K562 (cell line): ENCODE data around the gene C2orf69. TPM values are rescaled to one million over a fixed set of nuclear protein-coding genes. Genes with fewer than 3 reads are reported as not detected.

Experiments used
- BCL6 ChIP-seq: fragments of 250-450 bp; sonication (Bioruptor Pico); IDR thresholded peaks from 2 replicates; pipeline ENCODE4 v1.4.0; 2020
- ETS2 ChIP-seq: IDR thresholded peaks from 2 replicates; pipeline ENCODE4 v1.6.1; 2016; ENCODE audit warnings: borderline replicate concordance, missing genetic modification characterization, mild to moderate bottlenecking, moderate library complexity, missing compliant biosample characterization; ENCODE audit not compliant: poor library complexity, severe bottlenecking
- FOXK1 ChIP-seq: sonication (generic); formaldehyde crosslinking; IDR thresholded peaks from 2 replicates; pipeline ENCODE4 v1.8.0; 2022; ENCODE audit warnings: missing genetic modification reagents, mild to moderate bottlenecking, borderline replicate concordance
- PCBP2 ChIP-seq: fragments of 200-400 bp; formaldehyde crosslinking; IDR thresholded peaks from 2 replicates; pipeline ENCODE4 v1.6.1; 2018; ENCODE audit warnings: low read length, low read depth, mild to moderate bottlenecking, moderate library complexity; ENCODE audit not compliant: poor library complexity, severe bottlenecking
- RAD51 ChIP-seq: fragments of 450-650 bp; IDR thresholded peaks from 2 replicates; pipeline ENCODE4 v1.7.1; 2016; ENCODE audit warnings: low read depth, mild to moderate bottlenecking, borderline replicate concordance
- RBM34 ChIP-seq: fragments of 200-400 bp; formaldehyde crosslinking; IDR thresholded peaks from 2 replicates; pipeline ENCODE4 v1.6.1; 2018; ENCODE audit warnings: low read length, borderline replicate concordance; ENCODE audit not compliant: insufficient read depth
- TAF9B ChIP-seq: fragments of 450-650 bp; IDR thresholded peaks from 2 replicates; pipeline ENCODE4 v1.6.1; 2018; ENCODE audit warnings: mild to moderate bottlenecking; ENCODE audit not compliant: partially characterized antibody
- TBP ChIP-seq: optimal IDR thresholded peaks from 2 replicates; pipeline ENCODE3; 2011; ENCODE audit warnings: low read depth, low read length, improper control_type of control experiment
- YY1 ChIP-seq, 3 experiments: IDR thresholded peaks; 2 replicates each; pipeline ENCODE4 v1.6.1; 2011; ENCODE audit warnings: low read length in 2 of 3, mild to moderate bottlenecking in 2 of 3, moderate library complexity in 2 of 3, borderline replicate concordance in 1 of 3, control low read depth in 1 of 3, low read depth in 1 of 3; ENCODE audit not compliant: insufficient read depth in 3 of 3, insufficient replicate concordance in 2 of 3, control insufficient read depth in 1 of 3, insufficient read length in 1 of 3; ENCODE audit errors: extremely low read depth in 1 of 3
- ZFP1 ChIP-seq: fragments of 450-650 bp; formaldehyde crosslinking; IDR thresholded peaks from 2 replicates; pipeline ENCODE4 v1.4.0; 2020; ENCODE audit warnings: mild to moderate bottlenecking, mixed read lengths
- ZFX ChIP-seq: sonication (generic); formaldehyde crosslinking; IDR thresholded peaks from 2 replicates; pipeline ENCODE4 v1.8.0; 2022; ENCODE audit warnings: mild to moderate bottlenecking, missing genetic modification reagents, moderate library complexity
- ZZZ3 ChIP-seq: fragments of 450-650 bp; IDR thresholded peaks from 2 replicates; pipeline ENCODE4 v1.6.1; 2016; ENCODE audit warnings: antibody characterized with exemption, mild to moderate bottlenecking, moderate library complexity
- polyA plus RNA-seq, 8 experiments: library from polyadenylated mRNA; depleted of rRNA in 4 of 8; stranded (reverse) in 5 of 8; unstranded in 3 of 8; fragments of >200 nt; fragmentation: Nextera tagmentation in 2 of 8; fragmentation: Illumina TruSeq in 1 of 8; extraction: Ambion mirVana in 2 of 8; extraction: Trizol in 1 of 8; gene quantifications; 2 replicates each; pipeline versions ENCODE4 v1.2.1 to v1.2.3, GENCODE V29; 2011 to 2014; ENCODE audit warnings: inconsistent platforms in 1 of 8, missing spikeins in 1 of 8
- total RNA-seq, 7 experiments: library from RNA; depleted of rRNA in 6 of 7; stranded (reverse); fragments of >200 nt in 6 of 7; fragmentation: Illumina TruSeq in 2 of 7; extraction: Trizol in 2 of 7; gene quantifications; 2 replicates each; pipeline versions ENCODE4 v1.2.1 to v1.2.3, GENCODE V29; 2011 to 2021; ENCODE audit warnings: low replicate concordance in 1 of 7
- TF ChIP-seq, protein P1 (sequence below): fragments of 150-350 bp; IDR thresholded peaks from 2 replicates; pipeline ENCODE4 v1.6.1; 2014; ENCODE audit warnings: low read depth, mild to moderate bottlenecking, low read length, borderline replicate concordance
- TF ChIP-seq, protein P2 (sequence below): fragments of 450-650 bp; IDR thresholded peaks from 2 replicates; pipeline ENCODE4 v1.6.1; 2017; ENCODE audit warnings: mild to moderate bottlenecking, moderate library complexity
- TF ChIP-seq, protein P3 (sequence below): fragments of 250-450 bp; sonication (Bioruptor Pico); IDR thresholded peaks from 2 replicates; pipeline ENCODE4 v1.4.0; 2020; ENCODE audit warnings: mild to moderate bottlenecking, moderate library complexity, borderline replicate concordance
- TF ChIP-seq, protein P4 (sequence below): fragments of 450-650 bp; formaldehyde crosslinking; conservative IDR thresholded peaks from 2 replicates; pipeline ENCODE4 v1.4.0; 2022; ENCODE audit warnings: mild to moderate bottlenecking, missing genetic modification characterization

Gene C2orf69
- total and polyA plus RNA-seq, 9 of the 15 experiments (the other 6 are each of a cell fraction or from before 2014, with no cell fraction given), result 3.4 to 9.8 (median 5.7) TPM

DNA sequence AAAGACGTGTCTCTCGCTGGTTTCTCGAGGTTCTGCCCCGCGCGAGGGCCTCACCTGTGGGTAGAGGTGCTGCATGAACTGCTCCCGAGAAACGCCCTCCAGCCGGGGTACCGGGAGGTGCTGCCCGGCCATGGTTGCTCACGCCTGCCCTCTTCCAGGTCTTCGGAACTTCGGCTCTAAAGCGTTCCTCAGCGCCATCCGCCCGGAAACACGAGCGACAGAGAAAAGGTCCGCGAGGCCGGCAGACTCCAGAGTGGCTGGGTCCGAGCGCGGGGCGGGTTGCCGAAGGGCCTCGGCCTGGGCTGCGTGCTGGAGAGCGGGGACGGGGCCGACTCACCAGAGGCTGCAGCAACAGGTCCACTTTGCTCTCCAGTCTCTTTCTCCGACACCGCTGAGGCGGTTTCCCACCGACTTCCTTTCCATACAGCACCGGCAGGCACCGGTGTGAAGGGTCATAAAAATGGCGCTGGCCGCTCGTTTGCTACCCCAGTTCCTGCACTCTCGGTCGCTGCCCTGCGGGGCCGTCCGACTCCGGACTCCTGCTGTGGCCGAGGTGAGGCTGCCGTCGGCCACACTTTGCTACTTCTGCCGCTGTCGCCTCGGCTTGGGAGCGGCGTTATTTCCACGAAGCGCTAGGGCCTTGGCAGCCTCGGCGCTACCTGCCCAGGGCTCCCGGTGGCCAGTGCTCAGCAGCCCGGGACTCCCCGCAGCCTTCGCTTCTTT is 44.4 kb downstream of the C2orf69 start, which contains the start of the genes MAIP1 and TYW5 (continued):
- TF ChIP-seq, protein P1, sequence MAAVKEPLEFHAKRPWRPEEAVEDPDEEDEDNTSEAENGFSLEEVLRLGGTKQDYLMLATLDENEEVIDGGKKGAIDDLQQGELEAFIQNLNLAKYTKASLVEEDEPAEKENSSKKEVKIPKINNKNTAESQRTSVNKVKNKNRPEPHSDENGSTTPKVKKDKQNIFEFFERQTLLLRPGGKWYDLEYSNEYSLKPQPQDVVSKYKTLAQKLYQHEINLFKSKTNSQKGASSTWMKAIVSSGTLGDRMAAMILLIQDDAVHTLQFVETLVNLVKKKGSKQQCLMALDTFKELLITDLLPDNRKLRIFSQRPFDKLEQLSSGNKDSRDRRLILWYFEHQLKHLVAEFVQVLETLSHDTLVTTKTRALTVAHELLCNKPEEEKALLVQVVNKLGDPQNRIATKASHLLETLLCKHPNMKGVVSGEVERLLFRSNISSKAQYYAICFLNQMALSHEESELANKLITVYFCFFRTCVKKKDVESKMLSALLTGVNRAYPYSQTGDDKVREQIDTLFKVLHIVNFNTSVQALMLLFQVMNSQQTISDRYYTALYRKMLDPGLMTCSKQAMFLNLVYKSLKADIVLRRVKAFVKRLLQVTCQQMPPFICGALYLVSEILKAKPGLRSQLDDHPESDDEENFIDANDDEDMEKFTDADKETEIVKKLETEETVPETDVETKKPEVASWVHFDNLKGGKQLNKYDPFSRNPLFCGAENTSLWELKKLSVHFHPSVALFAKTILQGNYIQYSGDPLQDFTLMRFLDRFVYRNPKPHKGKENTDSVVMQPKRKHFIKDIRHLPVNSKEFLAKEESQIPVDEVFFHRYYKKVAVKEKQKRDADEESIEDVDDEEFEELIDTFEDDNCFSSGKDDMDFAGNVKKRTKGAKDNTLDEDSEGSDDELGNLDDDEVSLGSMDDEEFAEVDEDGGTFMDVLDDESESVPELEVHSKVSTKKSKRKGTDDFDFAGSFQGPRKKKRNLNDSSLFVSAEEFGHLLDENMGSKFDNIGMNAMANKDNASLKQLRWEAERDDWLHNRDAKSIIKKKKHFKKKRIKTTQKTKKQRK, result no peak
- TF ChIP-seq ZFP1 (CRISPR knock-in tag) (no peak), TAF9B (peak; percentile 95), RBM34 (no peak), BCL6 (CRISPR knock-in tag) (no peak), PCBP2 (no peak), FOXK1 (CRISPR knock-in tag) (0 out of 2 replicates have a peak, but pooled peaks have one; percentile 11), TBP (peak; percentile 88), YY1 (IDR thresholded peaks at IDR 0.05; ENCODE audit: borderline replicate concordance in 1 of 3, control insufficient read depth in 1 of 3, extremely low read depth in 1 of 3, insufficient read depth in 3 of 3, insufficient read length in 1 of 3, insufficient replicate concordance in 2 of 3, low read depth in 1 of 3, low read length in 2 of 3) (peak; percentile 57 to 91 (median 88)), ZFX (CRISPR knock-in tag) (peak; percentile 94), ZZZ3 (no peak), RAD51 (no peak), ETS2 (tag) (no peak)
- TF ChIP-seq, protein P2, sequence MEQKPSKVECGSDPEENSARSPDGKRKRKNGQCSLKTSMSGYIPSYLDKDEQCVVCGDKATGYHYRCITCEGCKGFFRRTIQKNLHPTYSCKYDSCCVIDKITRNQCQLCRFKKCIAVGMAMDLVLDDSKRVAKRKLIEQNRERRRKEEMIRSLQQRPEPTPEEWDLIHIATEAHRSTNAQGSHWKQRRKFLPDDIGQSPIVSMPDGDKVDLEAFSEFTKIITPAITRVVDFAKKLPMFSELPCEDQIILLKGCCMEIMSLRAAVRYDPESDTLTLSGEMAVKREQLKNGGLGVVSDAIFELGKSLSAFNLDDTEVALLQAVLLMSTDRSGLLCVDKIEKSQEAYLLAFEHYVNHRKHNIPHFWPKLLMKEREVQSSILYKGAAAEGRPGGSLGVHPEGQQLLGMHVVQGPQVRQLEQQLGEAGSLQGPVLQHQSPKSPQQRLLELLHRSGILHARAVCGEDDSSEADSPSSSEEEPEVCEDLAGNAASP, result no peak
- TF ChIP-seq, protein P3, sequence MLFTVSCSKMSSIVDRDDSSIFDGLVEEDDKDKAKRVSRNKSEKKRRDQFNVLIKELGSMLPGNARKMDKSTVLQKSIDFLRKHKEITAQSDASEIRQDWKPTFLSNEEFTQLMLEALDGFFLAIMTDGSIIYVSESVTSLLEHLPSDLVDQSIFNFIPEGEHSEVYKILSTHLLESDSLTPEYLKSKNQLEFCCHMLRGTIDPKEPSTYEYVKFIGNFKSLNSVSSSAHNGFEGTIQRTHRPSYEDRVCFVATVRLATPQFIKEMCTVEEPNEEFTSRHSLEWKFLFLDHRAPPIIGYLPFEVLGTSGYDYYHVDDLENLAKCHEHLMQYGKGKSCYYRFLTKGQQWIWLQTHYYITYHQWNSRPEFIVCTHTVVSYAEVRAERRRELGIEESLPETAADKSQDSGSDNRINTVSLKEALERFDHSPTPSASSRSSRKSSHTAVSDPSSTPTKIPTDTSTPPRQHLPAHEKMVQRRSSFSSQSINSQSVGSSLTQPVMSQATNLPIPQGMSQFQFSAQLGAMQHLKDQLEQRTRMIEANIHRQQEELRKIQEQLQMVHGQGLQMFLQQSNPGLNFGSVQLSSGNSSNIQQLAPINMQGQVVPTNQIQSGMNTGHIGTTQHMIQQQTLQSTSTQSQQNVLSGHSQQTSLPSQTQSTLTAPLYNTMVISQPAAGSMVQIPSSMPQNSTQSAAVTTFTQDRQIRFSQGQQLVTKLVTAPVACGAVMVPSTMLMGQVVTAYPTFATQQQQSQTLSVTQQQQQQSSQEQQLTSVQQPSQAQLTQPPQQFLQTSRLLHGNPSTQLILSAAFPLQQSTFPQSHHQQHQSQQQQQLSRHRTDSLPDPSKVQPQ, result no peak
- TF ChIP-seq, protein P4, sequence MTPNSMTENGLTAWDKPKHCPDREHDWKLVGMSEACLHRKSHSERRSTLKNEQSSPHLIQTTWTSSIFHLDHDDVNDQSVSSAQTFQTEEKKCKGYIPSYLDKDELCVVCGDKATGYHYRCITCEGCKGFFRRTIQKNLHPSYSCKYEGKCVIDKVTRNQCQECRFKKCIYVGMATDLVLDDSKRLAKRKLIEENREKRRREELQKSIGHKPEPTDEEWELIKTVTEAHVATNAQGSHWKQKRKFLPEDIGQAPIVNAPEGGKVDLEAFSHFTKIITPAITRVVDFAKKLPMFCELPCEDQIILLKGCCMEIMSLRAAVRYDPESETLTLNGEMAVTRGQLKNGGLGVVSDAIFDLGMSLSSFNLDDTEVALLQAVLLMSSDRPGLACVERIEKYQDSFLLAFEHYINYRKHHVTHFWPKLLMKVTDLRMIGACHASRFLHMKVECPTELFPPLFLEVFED (CRISPR knock-in tag), result no peak
